Eye (tissue), 1 donor: ENCODE data around the gene MORN1.

Experiments
- DNase-seq: peaks from one replicate; pipeline ENCODE4 v3.0.0-alpha.2; 2015

MORN1 gene

GRCh38 chr1:2404142-2404889 lies 13.0 kb upstream of the MORN1 start:
- no peak for DNase-seq

DNA sequence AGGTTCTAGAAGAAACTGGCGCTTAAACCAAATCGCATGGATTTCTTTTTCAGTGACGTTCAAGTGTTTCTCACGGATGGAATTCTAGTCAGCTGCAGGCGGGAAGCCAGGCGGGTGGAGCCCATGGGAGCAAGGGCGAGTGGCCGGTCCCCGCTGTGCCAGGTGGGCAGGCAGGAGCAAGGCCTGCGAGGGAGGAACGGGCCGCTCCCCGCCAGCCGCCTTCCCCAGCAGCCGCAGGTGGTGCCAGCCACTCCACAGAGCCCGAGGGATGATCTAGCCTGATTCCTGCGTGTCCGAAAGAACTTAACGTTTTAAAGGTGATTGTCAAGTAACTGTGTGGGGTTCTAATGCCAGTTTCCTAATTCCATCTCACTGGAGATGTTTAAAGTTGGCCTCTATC lies 11.9 kb upstream of the MORN1 start:
- DNase-seq = no peak

GRCh38 chr1:2402420-2402819 lies 11.1 kb upstream of the MORN1 start:
- no peak for DNase-seq

DNA sequence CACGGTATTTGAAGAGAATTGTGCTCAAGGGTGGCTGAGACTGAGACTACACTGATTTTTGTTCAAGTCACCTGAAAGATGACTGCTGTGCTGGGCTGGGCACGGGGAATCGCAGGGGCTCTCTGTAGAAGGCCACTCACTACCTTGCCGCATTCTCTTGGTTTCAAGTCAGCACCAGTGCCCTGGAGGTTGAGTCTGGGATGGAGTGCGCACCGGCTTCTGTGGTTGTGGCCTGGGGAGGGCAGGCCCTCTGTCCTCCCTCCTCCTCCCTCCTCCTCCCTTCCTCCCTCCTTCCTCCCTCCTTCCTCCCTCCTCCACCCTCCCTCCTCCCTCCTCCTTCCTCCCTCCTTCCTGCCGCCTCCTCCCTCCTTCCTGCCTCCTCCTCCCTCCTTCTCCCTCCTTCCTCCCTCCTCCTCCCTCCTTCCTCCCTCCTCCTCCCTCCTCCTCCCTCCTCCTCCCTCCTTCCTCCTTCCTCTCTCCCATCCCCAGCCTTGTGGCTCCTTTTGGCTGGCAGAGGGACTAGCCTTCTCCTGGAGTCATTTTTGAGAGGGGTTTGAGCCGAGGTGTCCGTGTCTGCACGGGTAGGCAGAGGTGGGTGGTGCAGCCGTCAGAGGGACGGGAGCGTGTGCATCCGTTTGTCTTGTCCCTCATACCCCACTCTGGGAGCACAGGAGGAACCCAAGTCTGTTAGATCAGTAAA lies 9.7 kb upstream of the MORN1 start:
- DNase-seq = no peak

- DNase-seq = no peak
These were observed 9.2 kb upstream of the MORN1 start for GRCh38 chr1:2400576-2400909.

DNA sequence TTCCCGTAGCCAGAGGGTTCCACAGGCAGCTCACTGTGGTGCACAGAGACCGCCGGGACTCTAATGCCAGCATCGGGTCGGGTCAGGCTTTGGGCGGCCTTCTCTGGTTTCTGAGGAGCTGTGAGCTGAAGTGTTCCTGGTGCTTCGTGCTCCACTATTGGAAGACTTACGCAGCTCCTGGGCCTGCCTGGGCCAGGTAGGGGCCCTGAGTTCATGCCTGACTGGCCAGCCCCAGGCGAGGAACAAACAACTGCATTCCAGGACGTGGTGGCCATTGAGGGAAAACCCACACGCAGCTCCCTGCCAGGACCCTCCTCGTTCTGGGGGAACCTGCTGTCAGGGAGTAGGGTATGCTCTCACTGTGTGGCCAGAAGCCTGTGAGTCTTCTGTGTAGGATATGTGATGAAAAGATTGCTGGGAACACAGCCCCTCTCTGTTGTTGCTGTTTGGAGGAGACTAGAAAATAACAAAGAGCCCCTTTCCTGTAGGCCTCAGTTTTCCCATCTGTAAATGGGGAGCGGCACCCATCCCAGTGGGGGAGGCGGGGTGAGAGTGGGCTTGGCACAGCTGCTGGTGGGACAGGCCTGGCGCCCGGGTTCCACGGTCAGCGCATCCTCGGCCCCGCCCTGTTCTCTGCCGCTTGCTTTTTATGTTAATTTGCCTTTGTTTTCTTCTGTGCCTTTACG lies 8.7 kb upstream of the MORN1 start:
- DNase-seq = no peak

DNA sequence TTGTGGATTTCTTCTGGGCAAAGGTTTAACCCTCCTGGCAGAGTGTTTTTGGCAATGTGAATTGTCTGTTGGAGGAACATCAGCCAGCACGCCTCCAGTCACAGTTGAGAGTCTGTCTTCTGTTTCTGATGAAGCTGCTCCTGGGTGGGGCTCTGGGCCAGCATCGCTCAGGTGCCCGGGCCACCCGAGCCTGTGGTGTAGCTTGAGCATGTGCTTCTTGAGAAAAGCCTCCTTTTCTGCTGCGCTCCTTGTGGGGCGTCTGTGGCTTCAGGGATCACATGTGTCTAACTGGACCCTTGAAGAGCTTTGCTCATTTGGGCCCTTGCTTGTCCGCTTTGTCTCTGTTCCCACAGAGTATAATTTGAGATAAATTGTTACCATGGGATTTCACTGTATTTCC lies 7.5 kb upstream of the MORN1 start:
- DNase-seq = no peak

GRCh38 chr1:2397007-2397679 lies 5.8 kb upstream of the MORN1 start:
- no peak for DNase-seq

DNA sequence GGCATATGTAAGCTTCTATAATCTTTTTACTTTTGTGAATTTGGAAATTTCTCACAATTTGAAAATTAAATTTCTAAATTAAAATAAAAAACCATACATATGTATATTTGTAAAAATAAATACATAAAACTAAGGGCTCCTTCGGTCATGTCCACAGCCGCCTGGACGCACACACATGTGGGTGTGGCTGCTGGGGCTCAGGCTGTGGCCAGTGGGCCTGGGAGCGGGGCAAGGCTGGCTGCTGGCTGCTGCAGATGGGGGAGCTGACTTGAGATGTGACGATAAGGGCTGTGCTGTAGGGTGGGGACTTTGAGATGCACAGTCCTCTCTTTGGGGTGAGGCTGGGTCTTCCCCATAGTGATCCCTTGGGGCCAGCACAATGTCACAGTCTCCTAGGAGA lies 5.1 kb upstream of the MORN1 start:
- no peak for DNase-seq

- no peak for DNase-seq
These were observed 4.7 kb upstream of the MORN1 start for GRCh38 chr1:2396059-2396458.

GRCh38 chr1:2395245-2395644 lies 3.9 kb upstream of the MORN1 start:
- no peak for DNase-seq

GRCh38 chr1:2394761-2395160 lies 3.4 kb upstream of the MORN1 start:
- DNase-seq = no peak

DNA sequence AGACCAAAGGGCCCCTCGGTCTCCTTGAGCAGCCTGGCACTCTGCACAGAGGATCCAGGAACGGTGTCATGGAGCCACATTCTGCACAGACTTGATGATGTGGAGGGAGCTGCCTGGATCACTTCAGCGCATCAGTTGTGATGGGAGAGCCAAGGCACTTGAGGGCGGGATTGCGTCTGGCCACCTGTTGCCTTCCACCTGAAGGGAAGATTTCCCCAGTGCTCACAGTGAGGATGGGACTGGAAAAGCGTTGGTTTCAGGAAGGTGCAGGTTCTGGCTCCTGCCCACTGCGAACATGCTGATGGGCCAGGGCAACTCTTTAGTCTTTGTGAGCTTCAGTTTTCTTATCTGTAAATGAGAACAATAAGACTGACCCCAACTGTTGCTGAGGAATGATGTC lies 2.9 kb upstream of the MORN1 start:
- DNase-seq = no peak

DNA sequence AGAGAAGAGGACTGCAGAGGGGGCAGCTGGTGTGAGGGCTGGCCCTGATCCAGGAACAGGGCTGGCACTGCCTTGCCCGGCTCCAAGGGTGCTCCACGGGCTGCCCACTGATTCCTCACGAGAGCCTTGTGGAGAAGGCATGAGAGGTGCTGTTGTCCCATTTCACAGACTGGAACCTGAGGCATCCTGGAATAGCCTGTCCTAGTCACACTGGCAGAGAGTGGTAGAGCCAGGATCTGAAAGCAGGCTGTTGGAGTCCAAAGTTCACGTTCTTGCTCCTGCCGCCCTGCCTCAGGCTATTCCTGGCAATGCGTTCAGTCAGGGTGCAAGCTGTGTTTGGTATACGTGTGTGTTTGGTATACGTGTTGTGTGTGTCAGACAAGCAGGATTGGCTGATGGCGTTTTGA lies 2.1 kb upstream of the MORN1 start:
- DNase-seq = no peak

- no peak for DNase-seq
These were observed 1.3 kb upstream of the MORN1 start for GRCh38 chr1:2392686-2393085.

- no peak for DNase-seq
These were observed 666 bp upstream of the MORN1 start for GRCh38 chr1:2391931-2392509.

GRCh38 chr1:2389644-2390043 lies 1.7 kb downstream of the MORN1 start:
- DNase-seq = no peak

DNA sequence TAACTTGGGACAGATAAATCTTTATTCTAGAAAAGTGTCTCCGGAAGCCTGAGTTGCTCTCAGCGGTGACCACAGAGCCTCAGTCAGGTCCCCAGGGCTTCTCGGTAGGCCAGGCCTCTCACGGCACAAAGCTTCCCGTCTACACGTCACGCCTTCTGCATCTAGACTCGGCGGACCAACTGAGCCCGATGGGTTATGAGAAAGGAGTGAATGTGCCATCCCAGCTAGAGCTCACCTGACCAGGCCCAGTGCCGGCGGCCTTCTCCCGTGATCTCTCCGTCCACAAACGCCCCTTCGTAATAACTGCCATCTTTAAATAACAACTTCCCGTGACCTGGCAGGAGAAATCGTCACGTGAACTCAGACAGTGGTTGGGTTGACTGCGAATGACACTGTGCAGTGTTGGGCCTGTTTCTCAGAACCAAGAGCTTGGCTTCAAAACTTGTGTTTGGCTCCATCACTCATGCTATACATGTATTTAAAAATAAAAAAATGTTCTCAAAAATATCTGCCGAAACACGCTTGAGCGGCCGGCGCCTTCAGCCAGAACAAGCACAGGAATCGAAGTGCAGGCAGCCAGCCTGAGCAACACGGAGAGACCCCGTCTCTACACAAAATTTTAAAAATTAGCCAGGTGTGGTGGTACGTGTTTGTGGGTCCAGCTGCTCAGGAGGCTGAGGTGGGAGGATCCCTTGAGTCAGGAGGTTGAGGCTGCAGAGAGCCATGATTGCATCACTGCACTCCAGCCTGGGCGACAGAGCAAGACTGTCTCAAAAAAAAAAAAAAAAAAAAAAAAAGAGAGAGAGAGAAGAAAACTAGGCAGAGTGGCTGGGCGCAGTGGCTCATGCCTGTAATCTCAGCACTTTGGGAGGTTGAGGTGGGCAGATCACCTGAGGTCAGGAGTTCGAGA lies 3.1 kb downstream of the MORN1 start:
- DNase-seq = no peak

GRCh38 chr1:2386636-2387611 lies 4.4 kb downstream of the MORN1 start:
- no peak for DNase-seq

GRCh38 chr1:2385606-2386280 lies 5.6 kb downstream of the MORN1 start:
- DNase-seq = no peak
